HTERT RPE-1 (cell line): ENCODE measurements around the gene LUZP1.

ENCODE experiments used
- in situ Hi-C: fragments of 300-500 bp; cut with MboI; formaldehyde crosslinking; loops from 4 replicates; pipeline ENCODE4 v1.14.3; 2020; ENCODE audit warnings: low sequenced_read_pairs

The LUZP1 gene

GRCh38 chr1:23088027-23088426, 80.6 kb downstream of the LUZP1 start:
- in situ Hi-C loops, result no loop called here

- in situ Hi-C loops, result no loop called here
Observed at GRCh38 chr1:23085696-23086095, 83.0 kb downstream of the LUZP1 start.

GRCh38 chr1:23084880-23085279, 83.8 kb downstream of the LUZP1 start:
- in situ Hi-C loops, result no loop called here

- in situ Hi-C loops, result no loop called here
Observed at GRCh38 chr1:23083714-23084480, 84.8 kb downstream of the LUZP1 start.

GRCh38 chr1:23081376-23081775, 87.3 kb downstream of the LUZP1 start:
- in situ Hi-C loops, result no loop called here

- in situ Hi-C loops, result no loop called here
Observed at GRCh38 chr1:23080885-23081284, 87.8 kb downstream of the LUZP1 start.

- in situ Hi-C loops, result no loop called here
Observed at GRCh38 chr1:23079025-23079424, 89.6 kb downstream of the LUZP1 start.

- in situ Hi-C loops, result no loop called here
Observed at GRCh38 chr1:23074012-23074411, 94.6 kb downstream of the LUZP1 start.

- in situ Hi-C loops, result no loop called here
Observed at GRCh38 chr1:23069675-23070074, 99.0 kb downstream of the LUZP1 start.

GRCh38 chr1:23069149-23069548, 99.5 kb downstream of the LUZP1 start:
- in situ Hi-C loops, result no loop called here

- in situ Hi-C loops, result no loop called here
Observed at GRCh38 chr1:23066075-23066474, 102.6 kb downstream of the LUZP1 start.

- in situ Hi-C loops, result no loop called here
Observed at GRCh38 chr1:23065385-23065784, 103.3 kb downstream of the LUZP1 start.

GRCh38 chr1:23062271-23062670, 106.4 kb downstream of the LUZP1 start:
- in situ Hi-C loops, result no loop called here

- in situ Hi-C loops, result no loop called here
Observed at GRCh38 chr1:23057301-23057700, 111.4 kb downstream of the LUZP1 start.

GRCh38 chr1:23051290-23051909, 117.3 kb downstream of the LUZP1 start:
- in situ Hi-C loops, result no loop called here

- in situ Hi-C loops, result no loop called here
Observed at GRCh38 chr1:23050201-23050600, 118.5 kb downstream of the LUZP1 start.

- in situ Hi-C loops, result no loop called here
Observed at GRCh38 chr1:23044035-23044434, 124.6 kb downstream of the LUZP1 start.

GRCh38 chr1:23040509-23040908, 128.1 kb downstream of the LUZP1 start:
- in situ Hi-C loops, result no loop called here

- in situ Hi-C loops, result no loop called here
Observed at GRCh38 chr1:23039308-23039826, 129.3 kb downstream of the LUZP1 start.

- in situ Hi-C loops, result no loop called here
Observed at GRCh38 chr1:23037081-23037740, 131.4 kb downstream of the LUZP1 start.

GRCh38 chr1:23035823-23036452, 132.7 kb downstream of the LUZP1 start:
- in situ Hi-C loops, result no loop called here
